GM18867 (cell line): Measurements from ENCODE around the gene LUC7L3.

Experiments
- ATAC-seq: cut with Tn5 transposase; IDR thresholded peaks from one replicate; pipeline ENCODE4 v1.9.1; 2021; ENCODE audit warnings: mild to moderate bottlenecking, moderate library complexity; ENCODE audit not compliant: unreplicated experiment

Gene LUC7L3

DNA sequence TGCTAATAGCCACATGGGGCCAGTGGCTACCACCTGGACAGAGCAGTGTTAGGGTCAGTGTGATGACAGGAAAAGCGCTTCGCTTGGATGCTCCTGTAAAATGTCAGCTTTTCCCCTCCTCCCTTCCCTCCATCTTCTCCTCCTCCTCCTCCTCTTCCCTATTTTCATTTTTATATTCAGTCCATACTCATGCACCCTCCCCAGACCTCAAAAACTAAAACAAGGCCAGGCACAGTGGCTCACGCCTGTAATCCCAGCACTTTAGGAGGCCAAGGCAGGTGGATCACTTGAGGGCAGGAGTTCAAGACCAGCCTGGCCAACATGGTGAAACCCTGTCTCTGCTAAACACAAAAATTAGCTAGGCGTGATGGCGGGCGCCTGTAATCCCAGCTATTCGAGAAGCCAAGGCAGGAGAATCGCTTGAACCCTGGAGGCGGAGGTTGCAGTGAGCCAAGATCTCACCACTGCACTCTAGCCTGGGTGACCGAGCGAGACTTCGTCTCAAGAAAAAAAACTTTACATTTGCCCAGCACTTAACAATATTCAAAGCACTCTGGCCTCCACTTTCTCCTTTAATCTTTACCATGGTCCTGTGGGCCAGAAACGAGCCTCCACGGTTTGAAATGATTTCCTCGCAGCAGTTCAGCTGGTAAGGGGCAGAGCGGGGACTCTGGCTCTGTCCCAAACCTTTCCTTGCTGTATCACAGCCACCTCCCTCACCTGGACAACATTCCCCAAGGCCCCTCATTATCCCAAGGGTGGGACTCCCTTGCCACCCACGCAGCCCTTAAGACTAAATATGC is 33.5 kb upstream of the LUC7L3 start:
- no peak for ATAC-seq

DNA sequence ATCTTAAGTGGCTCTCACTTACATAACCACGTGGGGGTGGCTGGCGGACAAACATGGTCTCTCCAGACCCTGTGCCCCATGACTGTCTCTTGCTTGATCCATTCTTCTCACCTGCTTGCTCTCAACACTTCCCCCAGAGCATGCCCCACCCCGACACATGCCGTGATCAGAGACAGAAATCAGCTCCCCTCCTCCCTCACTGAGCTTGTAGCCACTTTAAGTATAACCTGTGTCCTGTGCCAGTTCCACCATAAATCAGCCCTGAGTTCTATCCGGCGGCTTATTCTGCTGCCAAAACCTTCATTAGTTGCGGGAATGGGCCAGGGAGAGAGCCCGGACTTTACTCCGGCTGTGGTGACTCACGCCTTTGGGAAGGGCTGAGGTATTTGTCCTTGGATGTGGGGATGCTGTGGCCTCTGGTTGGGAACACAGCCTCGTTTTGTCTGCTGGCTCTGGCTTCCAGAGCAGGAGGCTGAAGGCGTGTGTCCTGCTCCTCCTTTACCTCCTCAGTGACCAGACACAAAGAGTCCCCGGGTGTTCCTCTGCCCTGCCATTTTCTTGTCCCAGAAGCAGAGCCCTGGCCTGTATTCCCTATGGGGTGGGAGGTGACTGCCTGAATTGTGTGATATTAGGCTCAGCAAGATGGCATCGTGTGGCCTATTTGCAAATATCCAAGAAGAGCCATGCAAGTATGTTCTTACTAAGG is 32.8 kb upstream of the LUC7L3 start:
- no peak for ATAC-seq

DNA sequence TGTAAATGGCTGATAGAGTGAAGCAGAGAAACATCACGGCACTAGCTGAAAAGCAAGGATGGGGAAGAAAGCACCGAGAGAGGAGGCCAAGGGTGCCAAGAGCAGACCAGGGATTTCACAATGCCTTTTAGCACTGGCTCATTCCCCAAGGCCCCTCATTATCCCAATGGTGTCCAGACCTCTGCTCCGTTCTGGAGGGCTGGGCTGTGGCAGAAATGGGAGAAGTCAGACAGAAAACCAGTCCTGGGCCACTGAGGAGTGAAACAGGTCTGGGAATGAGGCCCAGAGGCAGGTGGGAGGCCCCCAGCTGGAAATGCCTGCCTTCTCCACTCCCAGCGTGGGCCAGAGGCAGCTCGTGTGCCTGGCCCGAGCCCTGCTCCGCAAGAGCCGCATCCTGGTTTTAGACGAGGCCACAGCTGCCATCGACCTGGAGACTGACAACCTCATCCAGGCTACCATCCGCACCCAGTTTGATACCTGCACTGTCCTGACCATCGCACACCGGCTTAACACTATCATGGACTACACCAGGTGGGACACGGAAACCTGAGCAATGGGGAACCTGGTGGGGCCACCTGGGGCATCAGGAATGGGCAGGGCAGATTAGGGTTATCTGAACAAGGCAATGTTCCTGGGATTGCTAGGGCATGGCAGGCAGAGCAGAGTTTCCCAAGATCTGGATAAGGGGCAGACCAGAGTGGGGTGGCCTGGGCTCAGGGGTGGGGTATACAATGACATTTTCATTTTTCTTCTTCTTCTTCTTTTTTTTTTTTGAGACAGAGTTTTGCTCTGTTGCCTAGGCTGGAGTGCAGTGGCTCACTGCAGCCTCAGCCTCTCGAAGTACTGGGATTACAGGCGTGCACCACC is 32.0 kb upstream of the LUC7L3 start:
- no peak for ATAC-seq

DNA sequence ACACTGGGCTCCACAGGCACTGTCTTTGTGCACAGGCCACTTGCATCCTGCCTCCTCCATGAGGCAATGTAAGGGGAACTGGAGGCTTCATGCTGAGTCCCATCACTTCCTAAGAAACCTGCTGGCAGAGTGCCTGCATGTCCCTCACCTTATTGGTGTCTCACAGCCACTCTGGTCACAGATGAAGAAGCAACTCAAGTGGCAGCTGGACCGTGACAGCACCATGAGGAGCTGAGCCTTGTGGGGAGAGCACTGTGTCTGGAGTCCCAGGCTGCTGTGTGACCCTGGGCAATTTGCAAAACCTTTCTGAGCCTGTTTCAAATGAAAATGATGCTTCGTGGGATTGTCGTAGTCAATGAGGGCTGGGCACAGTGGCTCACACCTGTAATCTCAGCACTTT is 31.2 kb upstream of the LUC7L3 start:
- no peak for ATAC-seq

- ATAC-seq = no peak
Measured at GRCh38 chr17:50689251-50689650, 30.2 kb upstream of the LUC7L3 start.

- no peak for ATAC-seq
Measured at GRCh38 chr17:50689956-50690886, 29.2 kb upstream of the LUC7L3 start.

- no peak for ATAC-seq
Measured at GRCh38 chr17:50690887-50691549, 28.4 kb upstream of the LUC7L3 start.

DNA sequence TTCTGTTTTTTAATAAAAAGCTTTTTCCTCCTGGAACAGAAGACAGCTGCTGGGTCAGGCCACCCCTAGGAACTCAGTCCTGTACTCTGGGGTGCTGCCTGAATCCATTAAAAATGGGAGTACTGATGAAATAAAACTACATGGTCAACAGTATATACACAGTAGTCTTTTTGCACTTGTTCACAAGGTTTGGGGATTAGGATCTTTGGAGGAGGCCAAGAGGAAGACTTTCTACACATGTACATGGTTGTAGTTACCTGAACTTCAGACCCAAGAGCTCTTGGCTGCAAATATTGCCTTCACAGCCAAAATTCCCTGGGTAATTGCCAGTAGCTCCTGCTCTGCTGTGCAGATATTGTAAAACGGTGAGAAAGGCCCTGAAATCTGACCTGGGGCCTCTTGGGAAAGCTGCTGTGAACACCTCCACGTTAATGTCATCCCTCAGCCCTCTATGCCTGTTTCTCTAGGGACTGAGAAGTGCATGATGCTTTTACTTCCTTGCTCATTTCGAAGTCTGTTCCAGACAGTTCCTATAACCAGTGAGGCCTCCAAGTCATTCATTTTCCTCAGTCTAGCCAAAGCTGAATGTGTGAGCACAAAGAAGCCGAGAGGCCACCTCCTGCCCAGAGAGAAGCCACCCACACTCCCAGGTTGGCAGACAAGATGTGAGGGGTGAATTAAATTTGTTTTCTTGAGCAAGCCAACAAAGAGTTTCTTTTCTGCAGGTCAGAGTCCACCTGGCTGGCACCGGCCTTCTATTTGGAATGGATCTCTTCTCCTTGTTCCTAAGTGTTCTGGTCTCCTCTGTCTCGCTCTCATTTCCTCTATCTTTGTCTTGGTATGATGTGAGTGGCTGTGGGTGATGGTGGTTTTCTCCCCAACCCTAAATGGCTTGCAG is 27.6 kb upstream of the LUC7L3 start:
- no peak for ATAC-seq

DNA sequence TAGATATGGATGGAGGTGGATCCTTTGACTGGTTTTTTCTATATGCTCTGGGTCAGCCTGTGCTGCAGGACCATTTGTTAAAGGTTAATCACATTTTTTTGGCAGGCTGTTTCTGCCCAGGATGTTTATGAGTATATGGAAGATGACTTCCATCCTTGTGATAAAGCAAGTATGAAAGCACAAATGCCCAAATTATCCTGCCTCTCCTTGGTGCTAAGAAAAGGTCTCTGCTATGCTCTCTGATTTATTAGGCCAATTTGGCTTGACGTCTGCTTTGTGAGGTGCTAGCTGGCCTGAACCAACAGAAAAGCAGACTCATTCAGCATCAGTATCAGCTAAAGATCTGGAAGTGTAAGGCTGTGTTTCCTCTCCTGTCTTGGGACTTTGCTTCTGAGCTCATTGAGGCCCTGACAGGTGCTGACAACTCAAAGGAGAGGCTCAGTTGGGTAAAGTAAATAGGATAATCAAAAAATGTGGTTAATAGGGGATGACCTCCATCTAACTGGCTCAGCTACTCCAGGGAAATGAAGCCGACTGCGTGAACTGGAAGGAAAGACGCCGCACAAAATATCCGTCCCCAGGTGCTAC is 26.9 kb upstream of the LUC7L3 start:
- ATAC-seq = no peak

DNA sequence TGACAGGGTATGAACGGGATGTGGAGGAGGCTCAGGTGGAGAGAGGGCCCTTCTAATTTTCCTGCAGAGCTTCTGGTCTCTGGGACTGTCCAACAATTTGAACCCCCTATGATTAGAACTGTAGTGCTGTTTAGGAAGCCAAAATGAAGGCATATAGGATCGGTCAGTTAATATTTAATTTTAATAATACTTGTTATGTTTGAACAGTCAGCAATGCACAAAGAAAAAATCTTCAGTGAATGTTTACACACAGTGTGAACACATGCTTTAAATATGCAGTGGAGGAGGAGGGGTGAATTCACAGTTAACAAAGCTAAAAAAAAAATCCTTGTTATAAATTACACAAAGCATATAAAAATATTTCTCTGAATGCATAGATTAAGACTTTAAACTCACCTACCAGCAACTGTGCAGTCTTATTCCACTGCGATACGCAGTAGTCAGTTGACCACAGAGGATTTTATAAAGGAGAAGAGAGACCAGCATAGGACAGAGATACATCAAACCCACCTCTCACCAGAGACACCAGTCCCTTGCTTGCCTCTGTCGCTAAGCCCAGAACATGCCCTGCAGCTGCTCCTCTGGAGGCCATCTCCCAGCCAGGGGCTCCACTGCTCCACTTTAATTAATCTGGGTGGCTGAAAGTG is 26.2 kb upstream of the LUC7L3 start:
- ATAC-seq = no peak

- no peak for ATAC-seq
Measured at GRCh38 chr17:50696365-50696879, 23.0 kb upstream of the LUC7L3 start.

DNA sequence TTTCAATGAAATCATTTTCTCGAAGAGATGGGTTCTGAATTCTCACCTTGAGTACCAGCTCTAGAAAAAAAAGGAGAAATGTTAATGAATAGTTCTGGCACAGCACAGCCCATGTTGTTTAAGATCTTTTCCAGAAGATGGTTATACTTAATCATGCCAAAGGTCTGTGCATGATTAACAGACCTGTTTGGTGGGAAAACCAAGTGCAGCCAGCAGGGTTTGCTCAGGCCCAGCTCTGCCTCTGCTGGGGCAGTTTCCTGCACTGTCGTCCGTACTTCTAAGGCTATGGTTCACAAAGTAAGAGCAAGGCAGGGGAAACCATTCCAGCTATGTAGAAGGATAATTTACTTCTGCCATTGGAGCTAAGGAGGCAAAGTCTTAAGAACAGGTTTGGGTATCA is 22.3 kb upstream of the LUC7L3 start:
- ATAC-seq = no peak

GRCh38 chr17:50697663-50698272 is 21.6 kb upstream of the LUC7L3 start:
- no peak for ATAC-seq

- no peak for ATAC-seq
Measured at GRCh38 chr17:50699410-50699809, 20.0 kb upstream of the LUC7L3 start.

DNA sequence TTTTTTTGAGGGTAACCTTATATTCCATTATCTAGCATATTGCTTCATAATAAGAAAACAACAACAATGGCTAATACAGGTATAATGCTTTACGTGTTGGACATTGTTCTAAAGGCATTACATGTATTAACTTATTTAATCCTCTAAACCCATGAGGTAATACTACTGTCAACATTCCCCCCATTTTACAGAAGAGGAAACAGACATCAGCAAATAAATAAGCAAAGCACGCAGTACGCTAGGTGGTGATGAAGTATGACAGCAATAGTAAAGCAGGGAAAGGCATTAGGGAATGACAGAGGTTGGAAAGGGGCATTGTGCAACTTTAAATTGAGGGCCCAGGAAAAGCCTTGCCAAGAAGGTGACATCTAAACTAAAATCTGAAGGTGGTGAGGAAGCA is 16.2 kb upstream of the LUC7L3 start:
- no peak for ATAC-seq

DNA sequence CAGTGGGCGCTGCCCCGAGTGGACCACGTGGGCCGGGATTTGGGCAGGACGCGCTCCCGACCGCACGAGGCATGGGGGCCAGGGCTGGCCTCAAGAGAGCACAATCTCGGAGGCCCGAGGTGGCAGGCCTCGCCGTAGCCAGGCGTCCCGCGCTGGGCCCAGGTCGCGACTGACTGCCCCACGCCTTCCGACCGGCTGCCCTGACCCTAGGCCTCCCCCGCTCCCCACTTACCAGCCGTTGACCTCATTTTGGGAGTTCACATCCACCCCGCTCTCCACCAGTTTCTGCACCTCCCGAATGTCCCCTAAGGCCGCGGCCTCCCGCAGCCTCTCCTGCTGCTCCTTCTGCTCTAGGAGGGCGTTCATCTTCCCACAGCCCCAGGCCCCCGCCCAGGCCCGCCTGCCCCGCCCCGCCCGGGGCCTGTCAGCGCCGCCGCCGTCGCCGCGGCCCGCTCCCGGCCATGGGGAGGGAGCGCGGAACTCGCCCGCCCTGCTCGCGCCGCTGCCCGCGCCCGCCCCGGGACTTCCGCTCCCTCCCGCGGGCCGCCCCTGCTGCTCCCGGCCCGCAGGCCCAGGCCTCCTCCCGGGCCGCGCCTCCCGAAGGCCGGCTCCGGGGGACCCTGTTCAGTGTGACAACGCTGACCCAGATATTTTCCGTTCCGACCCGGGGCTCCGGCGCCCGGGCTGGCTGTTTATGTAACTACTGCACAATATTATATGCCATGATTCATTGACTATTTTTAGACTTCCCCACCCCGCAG is 11.9 kb upstream of the LUC7L3 start, which contains the start of gene ANKRD40:
ANKRD40 (minus strand) TSS at position 626 of the 761 bp plus-strand sequence; CDS start at position 366, 260 bp downstream.
- peak; percentile 81 for ATAC-seq
